Measurements from ENCODE around the gene BEST3. TPM values are rescaled to one million over a fixed set of nuclear protein-coding genes. Genes with fewer than 3 reads are reported as not detected.

The BEST3 gene
- total RNA-seq, 1 donor: under 0.01 TPM

GRCh38 chr12:69657376-69658137 lies 41.5 kb downstream of the BEST3 start:
- no peak overlapping the region for H3K4me3 ChIP-seq (ENCODE audit: low read depth, low read length)
- peak; percentile 45 for DNase-seq (ENCODE audit: low read depth)
- TF ChIP-seq, protein P1, sequence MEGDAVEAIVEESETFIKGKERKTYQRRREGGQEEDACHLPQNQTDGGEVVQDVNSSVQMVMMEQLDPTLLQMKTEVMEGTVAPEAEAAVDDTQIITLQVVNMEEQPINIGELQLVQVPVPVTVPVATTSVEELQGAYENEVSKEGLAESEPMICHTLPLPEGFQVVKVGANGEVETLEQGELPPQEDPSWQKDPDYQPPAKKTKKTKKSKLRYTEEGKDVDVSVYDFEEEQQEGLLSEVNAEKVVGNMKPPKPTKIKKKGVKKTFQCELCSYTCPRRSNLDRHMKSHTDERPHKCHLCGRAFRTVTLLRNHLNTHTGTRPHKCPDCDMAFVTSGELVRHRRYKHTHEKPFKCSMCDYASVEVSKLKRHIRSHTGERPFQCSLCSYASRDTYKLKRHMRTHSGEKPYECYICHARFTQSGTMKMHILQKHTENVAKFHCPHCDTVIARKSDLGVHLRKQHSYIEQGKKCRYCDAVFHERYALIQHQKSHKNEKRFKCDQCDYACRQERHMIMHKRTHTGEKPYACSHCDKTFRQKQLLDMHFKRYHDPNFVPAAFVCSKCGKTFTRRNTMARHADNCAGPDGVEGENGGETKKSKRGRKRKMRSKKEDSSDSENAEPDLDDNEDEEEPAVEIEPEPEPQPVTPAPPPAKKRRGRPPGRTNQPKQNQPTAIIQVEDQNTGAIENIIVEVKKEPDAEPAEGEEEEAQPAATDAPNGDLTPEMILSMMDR (IDR thresholded peaks at IDR 0.05; ENCODE audit: insufficient read depth, low read depth, low read length): no peak

DNA sequence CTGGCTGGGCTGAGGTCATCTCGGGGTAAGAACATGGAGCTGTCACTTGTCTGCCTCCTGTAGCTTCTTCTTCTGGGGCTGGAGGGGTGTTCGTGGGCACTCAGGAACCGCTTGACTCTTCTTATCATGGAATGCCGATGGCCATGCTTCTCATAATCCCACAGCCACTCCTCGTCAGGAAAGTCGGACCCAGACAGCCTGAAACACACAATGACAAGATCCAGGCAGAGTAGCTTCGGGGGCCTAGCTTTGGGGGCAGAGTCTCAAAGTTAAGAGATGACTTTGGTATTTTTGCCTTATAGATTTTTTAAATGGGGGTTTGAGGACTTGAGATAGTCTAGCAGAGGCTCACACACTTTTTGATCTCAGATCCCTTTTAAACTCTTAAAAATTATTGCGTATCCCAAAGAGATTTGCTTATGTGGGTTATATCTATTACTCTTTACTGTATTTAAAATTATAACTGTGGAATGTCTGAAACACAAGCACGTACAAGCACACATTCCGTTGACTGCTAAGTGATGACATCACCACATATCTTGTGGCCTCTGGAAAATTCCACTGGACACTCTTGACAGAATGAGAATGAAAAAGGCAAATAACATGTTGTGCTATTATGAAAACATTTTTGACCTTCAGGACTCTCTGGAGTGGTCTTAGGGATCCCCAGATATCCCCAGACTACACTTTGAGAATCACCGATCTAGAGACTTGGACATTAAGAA lies 43.3 kb downstream of the BEST3 start:
- TF ChIP-seq, protein P1 (IDR thresholded peaks at IDR 0.05; ENCODE audit: insufficient read depth, low read depth, low read length): no peak

GRCh38 chr12:69653703-69654102 lies 45.4 kb downstream of the BEST3 start:
- no peak overlapping the region for H3K4me3 ChIP-seq (ENCODE audit: low read depth, low read length)
- TF ChIP-seq, protein P1 (IDR thresholded peaks at IDR 0.05; ENCODE audit: insufficient read depth, low read depth, low read length): no peak
- peak; percentile 51 for DNase-seq (ENCODE audit: low read depth)

More for the DNA sequence above, 43.3 kb downstream of the BEST3 start:
- no peak overlapping the region for H3K4me3 ChIP-seq (ENCODE audit: low read depth, low read length)
- peak; percentile 80 for DNase-seq (ENCODE audit: low read depth)

GRCh38 chr12:69651922-69652321 lies 47.2 kb downstream of the BEST3 start:
- DNase-seq (ENCODE audit: low read depth): no peak

GRCh38 chr12:69649529-69649928 lies 49.6 kb downstream of the BEST3 start:
- H3K4me3 ChIP-seq (ENCODE audit: low read depth, low read length): no peak overlapping the region
- TF ChIP-seq, protein P1 (IDR thresholded peaks at IDR 0.05; ENCODE audit: insufficient read depth, low read depth, low read length): no peak
- DNase-seq (ENCODE audit: low read depth): no peak

More at GRCh38 chr12:69651922-69652321, 47.2 kb downstream of the BEST3 start:
- no peak overlapping the region for H3K4me3 ChIP-seq (ENCODE audit: low read depth, low read length)
- TF ChIP-seq, protein P1 (IDR thresholded peaks at IDR 0.05; ENCODE audit: insufficient read depth, low read depth, low read length): no peak

- TF ChIP-seq, protein P1 (IDR thresholded peaks at IDR 0.05; ENCODE audit: insufficient read depth, low read depth, low read length): no peak
- H3K4me3 ChIP-seq (ENCODE audit: low read depth, low read length): no peak overlapping the region
- peak; percentile 79 for DNase-seq (ENCODE audit: low read depth)
Observed at GRCh38 chr12:69648476-69648875, 50.6 kb downstream of the BEST3 start.
